ENCODE measurements around the gene SLC22A23. TPM values are rescaled to one million over a fixed set of nuclear protein-coding genes. Genes with fewer than 3 reads are reported as not detected.

Gene SLC22A23
- total RNA-seq, 1 experiment from 2014 or later: 3.9 TPM

DNA sequence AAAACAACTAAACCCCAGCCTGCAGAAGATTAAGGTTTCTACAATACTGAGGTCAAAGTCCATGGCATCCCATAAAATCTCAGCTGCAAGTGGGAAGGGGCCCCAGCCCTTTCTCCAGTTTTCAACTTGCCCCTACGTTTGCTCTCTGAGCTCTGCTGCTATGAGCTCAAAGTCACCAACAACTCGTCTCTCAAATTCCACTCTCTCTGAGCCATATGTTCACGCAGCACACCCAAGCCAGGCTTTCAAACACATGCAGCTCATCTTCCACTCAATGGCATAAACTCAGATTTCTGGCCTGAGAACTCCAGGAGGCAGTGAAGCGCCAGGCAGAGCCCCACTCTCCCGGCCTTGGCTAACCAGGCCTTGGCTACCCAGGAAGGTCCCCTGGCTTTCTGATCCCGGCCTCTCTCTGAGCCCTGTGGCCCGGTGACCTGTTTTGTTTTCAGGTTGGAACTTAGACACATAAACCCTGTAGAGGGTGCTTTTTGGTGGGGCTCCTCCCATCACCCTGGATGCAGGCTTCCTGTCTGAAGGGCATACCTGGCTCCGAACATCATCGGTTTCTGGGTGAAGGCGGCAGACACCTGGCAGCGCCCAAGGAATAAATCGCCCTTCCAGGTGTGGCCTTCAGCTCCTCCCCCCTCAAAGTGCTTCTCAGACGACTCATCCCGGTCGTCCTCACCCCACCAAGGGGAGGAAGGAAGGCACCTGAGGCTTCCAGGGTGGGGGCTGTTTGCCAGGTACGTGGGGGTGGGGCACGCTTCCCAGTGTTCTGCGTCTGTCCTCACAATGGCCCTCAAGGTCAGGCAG is 12.4 kb downstream of the SLC22A23 start:
- DNase-seq (ENCODE audit: low read depth): no peak

DNA sequence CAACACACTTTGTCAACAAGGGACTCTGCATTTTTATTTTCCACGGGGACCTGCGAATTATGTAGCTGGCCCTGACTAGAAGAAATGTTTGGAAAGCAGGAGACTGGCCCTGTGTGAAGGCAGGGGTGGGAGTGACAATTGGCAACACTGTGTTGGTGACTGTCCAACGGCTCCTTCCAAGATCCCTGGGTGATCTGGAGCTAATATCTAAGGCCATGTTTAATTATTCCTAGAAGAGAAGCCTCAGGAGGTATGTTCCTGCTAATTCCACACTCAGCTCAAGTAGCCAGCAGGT is 13.7 kb downstream of the SLC22A23 start:
- no peak for DNase-seq (ENCODE audit: low read depth)

DNA sequence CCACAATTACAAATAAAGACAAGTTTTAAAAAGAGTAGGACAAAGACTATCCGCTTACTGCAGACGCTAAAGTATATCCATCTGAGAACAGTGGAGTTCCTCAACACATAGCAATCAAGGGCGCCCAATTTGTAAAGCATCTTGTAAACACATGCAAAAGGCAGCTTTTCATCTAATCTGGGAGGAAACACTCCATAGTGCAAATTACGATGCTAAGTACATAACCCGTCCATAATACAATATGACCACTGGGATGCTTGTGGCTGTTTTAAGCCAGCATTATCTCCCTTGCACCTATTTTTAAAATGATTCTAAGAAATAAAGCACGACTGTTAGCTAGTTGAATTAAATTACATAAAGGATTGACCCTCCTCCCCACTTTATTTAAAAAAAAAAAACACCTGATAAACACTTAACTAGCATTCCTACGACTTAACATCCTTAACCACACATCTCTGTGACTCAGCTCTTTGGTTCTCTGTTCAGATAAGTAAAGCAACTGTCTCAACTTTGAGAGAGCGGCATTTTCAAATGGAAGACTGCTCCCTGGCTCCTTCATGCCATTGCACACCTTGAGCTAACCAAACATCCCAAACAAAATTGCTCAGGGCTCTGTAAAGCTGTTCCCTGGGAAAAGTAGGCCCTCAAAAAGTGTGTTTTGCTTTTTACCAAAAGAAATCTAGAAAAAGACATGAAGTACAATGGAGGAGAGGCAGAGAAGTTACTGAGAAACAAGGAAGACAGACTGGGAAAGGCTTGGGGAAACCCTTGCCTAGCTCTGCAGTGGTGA is 14.2 kb downstream of the SLC22A23 start:
- DNase-seq (ENCODE audit: low read depth): peak; percentile 73

DNA sequence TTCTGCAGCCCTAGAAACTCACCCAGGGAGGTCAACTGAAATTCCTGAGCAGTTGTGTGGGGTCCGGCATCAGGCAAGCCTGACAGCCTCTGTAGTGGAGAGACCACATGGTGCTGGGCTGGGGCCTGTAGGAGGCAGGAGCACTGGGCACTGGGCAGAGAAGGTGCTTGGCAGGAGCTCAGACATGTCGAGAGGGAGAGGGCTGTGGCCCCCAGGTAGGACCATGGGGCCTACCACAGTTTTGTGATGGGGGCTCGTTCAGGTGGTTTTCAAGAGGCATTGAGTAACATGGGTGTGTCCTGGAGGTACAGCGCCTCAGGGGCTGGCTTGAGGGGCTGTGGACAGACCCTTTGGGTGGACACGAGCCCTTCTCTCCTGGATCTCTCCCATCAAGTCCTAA is 15.9 kb downstream of the SLC22A23 start:
- no peak for DNase-seq (ENCODE audit: low read depth)

GRCh38 chr6:3439961-3440360 is 16.9 kb downstream of the SLC22A23 start:
- DNase-seq (ENCODE audit: low read depth): no peak

- peak; percentile 17 for DNase-seq (ENCODE audit: low read depth)
Measured at GRCh38 chr6:3438190-3439167, 18.4 kb downstream of the SLC22A23 start.

DNA sequence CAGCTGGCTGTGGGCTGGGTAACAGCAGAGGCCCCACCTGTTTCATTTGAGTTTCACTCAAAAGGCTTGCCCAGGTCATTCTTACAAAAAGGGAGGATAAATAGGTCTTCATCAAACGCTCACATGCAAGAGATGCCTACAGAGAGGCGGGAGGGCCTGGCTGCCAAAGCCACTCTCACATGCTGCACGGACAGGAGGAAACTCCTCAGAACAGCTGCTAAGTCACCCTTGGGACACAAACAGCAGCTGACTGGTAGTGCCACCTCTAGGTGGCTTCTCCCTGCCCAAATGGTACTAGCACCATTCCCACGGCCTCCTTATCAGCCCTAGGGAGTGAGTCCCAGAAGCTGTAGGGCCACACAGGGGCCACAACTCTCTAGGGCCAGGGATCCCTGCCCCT is 23.8 kb downstream of the SLC22A23 start:
- no peak for DNase-seq (ENCODE audit: low read depth)

- DNase-seq (ENCODE audit: low read depth): no peak
Measured at GRCh38 chr6:3432416-3432815, 24.4 kb downstream of the SLC22A23 start.

DNA sequence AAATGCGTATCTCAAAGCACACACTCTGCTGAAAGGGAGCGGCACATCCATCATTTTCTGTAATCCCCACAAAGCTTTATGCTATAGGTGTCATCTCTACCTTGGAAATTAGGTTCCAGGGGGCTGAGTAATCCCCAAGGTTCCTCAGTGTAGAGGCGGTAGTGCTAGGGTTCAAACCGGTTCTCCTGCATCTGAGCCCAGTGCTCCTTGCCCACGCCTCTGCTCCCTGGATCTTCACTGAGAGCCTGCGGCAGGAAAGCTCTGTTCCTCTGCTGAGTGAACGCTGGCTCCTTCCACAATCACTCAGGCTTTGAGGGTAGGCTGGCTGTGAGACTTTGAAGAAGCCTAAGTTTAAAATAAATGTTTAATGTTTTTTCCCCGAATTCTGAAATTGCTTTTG is 24.9 kb downstream of the SLC22A23 start:
- no peak for DNase-seq (ENCODE audit: low read depth)

DNA sequence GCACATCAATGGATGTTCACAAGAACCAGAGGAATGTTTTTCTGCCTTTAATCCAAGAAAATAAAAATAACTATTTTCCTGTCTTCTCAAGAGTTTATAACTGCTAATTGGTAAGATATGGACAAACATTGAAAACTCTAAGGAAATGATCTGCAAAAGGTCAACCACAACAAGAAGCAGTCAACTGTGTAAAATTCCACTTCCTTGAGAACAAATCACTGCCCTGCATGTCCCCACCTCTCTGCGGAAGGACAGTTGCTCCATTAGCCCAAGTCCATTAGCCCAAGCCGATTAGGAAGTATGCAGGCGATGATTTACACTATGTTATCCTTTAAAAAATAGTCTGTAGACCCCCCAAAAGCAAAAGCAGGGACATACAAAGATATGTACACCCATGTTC is 27.6 kb downstream of the SLC22A23 start:
- no peak for DNase-seq (ENCODE audit: low read depth)

GRCh38 chr6:3428700-3429099 is 28.1 kb downstream of the SLC22A23 start:
- DNase-seq (ENCODE audit: low read depth): no peak

DNA sequence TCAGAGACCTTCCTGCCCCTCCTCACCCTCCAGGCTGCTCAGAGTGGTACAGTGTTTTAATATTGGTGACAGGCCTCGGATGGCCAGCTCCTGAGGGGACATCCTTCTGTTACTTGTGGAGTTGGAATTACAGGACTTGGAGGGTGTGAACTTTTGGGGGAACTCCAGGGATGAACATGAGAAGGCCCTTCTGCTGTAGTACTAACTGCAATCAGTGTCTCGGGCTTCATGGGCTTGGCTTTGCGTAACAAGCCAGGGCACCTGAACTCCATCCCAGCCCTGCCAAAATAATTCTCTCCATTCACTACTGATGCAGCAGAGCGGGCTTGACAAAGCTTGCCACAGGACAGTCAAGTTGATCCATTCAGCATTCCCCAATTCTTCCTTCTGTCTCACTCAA is 28.6 kb downstream of the SLC22A23 start:
- DNase-seq (ENCODE audit: low read depth): no peak

DNA sequence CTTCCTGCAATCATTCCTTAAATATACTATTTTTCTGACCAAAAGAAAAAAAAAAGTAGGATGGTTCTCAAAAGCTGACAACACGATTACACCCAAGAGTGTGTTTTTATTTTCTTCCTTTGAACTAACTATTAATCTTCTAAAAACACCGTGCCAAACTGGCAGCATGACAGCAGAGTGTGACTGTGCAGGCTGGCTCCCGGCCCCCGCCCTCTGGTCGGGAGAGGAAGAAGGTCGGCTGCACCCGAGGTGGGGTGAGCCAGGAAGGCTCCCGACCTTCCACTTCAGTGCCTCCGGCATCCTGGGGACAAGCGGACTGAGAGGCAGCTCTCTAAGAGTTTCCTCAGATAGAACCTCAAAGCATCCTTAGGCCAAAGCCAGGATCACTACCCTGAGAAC is 29.2 kb downstream of the SLC22A23 start:
- DNase-seq (ENCODE audit: low read depth): peak; percentile 13

- no peak for DNase-seq (ENCODE audit: low read depth)
Measured at GRCh38 chr6:3426927-3427686, 29.7 kb downstream of the SLC22A23 start.

GRCh38 chr6:3426091-3426926 is 30.5 kb downstream of the SLC22A23 start:
- no peak for DNase-seq (ENCODE audit: low read depth)

DNA sequence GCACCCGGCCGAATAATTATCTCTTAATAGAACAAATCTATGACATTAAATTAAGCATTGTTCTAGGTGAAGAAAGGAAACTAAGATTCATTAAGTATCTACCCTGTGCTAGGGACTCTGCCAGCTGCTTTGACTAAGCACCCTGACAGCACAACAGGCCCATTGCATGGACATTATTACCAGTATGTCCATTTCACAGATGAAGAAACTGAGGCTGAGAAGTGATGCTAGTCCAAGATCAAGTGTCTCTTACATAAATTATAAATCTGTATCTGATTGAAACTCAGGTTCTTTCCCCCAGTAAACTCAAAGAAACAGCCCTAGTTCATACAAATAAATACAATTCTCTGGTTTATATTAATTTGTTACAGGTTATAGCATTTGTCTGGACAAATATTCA is 31.3 kb downstream of the SLC22A23 start:
- DNase-seq (ENCODE audit: low read depth): no peak

DNA sequence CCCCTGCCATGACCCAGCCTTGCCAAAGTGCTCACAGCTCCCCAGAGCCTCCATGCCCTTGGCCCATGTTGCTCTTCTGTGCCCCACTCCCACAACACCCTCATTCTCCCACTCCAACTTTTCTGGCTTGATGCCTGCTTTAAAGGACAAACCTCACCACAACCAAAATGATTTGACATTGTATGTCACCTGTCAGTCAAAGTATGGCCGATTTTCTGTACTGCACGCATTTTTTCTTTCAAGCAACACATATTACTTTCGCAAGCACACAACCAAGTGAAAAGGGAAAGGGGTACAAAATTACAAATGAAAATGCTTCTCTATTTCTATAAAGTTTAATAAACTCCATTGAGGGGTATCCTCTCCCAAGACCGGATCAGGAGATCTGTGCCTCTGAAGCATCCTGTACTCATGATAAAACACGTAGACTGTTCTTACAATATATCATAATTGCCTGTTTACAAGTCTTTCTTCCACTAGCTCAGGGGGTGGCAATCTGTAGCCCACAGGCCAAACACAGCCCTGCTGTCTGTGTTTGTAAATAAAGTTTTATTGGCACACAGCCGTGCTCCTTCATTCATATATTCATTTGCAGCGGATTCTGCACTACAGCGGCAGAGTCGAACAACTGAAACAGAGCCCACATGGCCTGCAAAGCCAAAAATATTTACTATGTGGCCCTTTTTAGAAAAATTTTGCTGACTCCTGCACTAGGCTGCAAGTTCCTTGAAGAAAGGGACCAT is 32.5 kb downstream of the SLC22A23 start:
- DNase-seq (ENCODE audit: low read depth): no peak

- DNase-seq (ENCODE audit: low read depth): no peak
Measured at GRCh38 chr6:3423439-3424184, 33.2 kb downstream of the SLC22A23 start.
